WTC11 (cell line): ENCODE results near the gene ARHGAP19. TPM values are rescaled to one million over a fixed set of nuclear protein-coding genes. Genes with fewer than 3 reads are reported as not detected.

Source experiments
- ATAC-seq: fragments of 200-7000 bp; cut with Tn5 transposase; 2 replicates; pipeline ENCODE4 v1.10.0; 2021; ENCODE audit warnings: mild to moderate bottlenecking, moderate library complexity
- CTCF ChIA-PET: fragments of 300-600 bp; sonication (Branson Sonifier 250); formaldehyde crosslinking; loops from one replicate; lab custom pipeline; 2021; ENCODE audit warnings: antibody characterized with exemption; lab: Charles Lee
- POLR2A ChIA-PET: fragments of 350-600 bp; sonication (Branson Sonifier 250); formaldehyde crosslinking; loops from one replicate; lab custom pipeline; 2021; ENCODE audit warnings: antibody characterized with exemption; lab: Charles Lee
- DNase-seq: peaks from one replicate; pipeline ENCODE4 v3.0.0; 2021; ENCODE audit warnings: low spot score
- H3K27ac Mint-ChIP-seq: 2 replicates; pipeline ENCODE4 v1.8.0; 2021; ENCODE audit warnings: mixed read lengths
- H3K27me3 Mint-ChIP-seq: 2 replicates; pipeline ENCODE4 v1.8.0; 2021; ENCODE audit warnings: low read depth, mild to moderate bottlenecking, moderate library complexity, mixed read lengths
- H3K36me3 Mint-ChIP-seq: 2 replicates; pipeline ENCODE4 v1.8.0; 2021; ENCODE audit warnings: mixed read lengths
- H3K4me1 Mint-ChIP-seq: 2 replicates; pipeline ENCODE4 v1.8.0; 2022; ENCODE audit warnings: mixed read lengths
- H3K4me3 Mint-ChIP-seq: 2 replicates; pipeline ENCODE4 v1.8.0; 2021; ENCODE audit warnings: mild to moderate bottlenecking, moderate library complexity, mixed read lengths
- H3K9me3 Mint-ChIP-seq: 2 replicates; pipeline ENCODE4 v1.8.0; 2021; ENCODE audit warnings: mixed read lengths
- ESRRA ChIP-seq: sonication (generic); formaldehyde crosslinking; IDR thresholded peaks from 2 replicates; pipeline ENCODE4 v1.8.1; 2022; ENCODE audit warnings: mild to moderate bottlenecking, missing genetic modification reagents, borderline replicate concordance
- ETV6 ChIP-seq: sonication (generic); formaldehyde crosslinking; IDR thresholded peaks from 2 replicates; pipeline ENCODE4 v1.8.1; 2022; ENCODE audit warnings: mild to moderate bottlenecking, missing genetic modification reagents
- FOXP1 ChIP-seq: sonication (generic); formaldehyde crosslinking; IDR thresholded peaks from 2 replicates; pipeline ENCODE4 v1.8.0; 2022; ENCODE audit warnings: missing genetic modification reagents, mild to moderate bottlenecking, moderate library complexity, borderline replicate concordance
- JAZF1 ChIP-seq: fragments of 250-450 bp; sonication (Bioruptor Pico); IDR thresholded peaks from 2 replicates; pipeline ENCODE4 v1.9.0; 2021; ENCODE audit warnings: moderate library complexity, mild to moderate bottlenecking, inconsistent platforms
- MYBL2 ChIP-seq: sonication (generic); formaldehyde crosslinking; IDR thresholded peaks from 2 replicates; pipeline ENCODE4 v1.8.1; 2023; ENCODE audit warnings: mild to moderate bottlenecking, moderate library complexity, missing genetic modification reagents
- RELA ChIP-seq: sonication (generic); formaldehyde crosslinking; IDR thresholded peaks from 2 replicates; pipeline ENCODE4 v1.8.1; 2022; ENCODE audit warnings: missing genetic modification reagents, mild to moderate bottlenecking, borderline replicate concordance
- TEAD1 ChIP-seq: sonication (generic); formaldehyde crosslinking; IDR thresholded peaks from 2 replicates; pipeline ENCODE4 v1.8.0; 2022; ENCODE audit warnings: mild to moderate bottlenecking, missing genetic modification reagents
- TEAD4 ChIP-seq: sonication (generic); formaldehyde crosslinking; IDR thresholded peaks from 2 replicates; pipeline ENCODE4 v1.8.0; 2022; ENCODE audit warnings: mild to moderate bottlenecking, missing genetic modification reagents
- TP53 ChIP-seq: sonication (generic); formaldehyde crosslinking; IDR thresholded peaks from 2 replicates; pipeline ENCODE4 v1.8.1; 2023; ENCODE audit warnings: mild to moderate bottlenecking, missing genetic modification reagents
- ZNF138 ChIP-seq: sonication (generic); formaldehyde crosslinking; conservative IDR thresholded peaks from 2 replicates; pipeline ENCODE4 v1.8.1; 2022; ENCODE audit warnings: mild to moderate bottlenecking, moderate library complexity, missing genetic modification reagents
- ZNF232 ChIP-seq: sonication (generic); formaldehyde crosslinking; IDR thresholded peaks from 2 replicates; pipeline ENCODE4 v1.8.0; 2022; ENCODE audit warnings: mild to moderate bottlenecking, missing genetic modification reagents
- ZNF423 ChIP-seq: fragments of 250-450 bp; sonication (Bioruptor Pico); IDR thresholded peaks from 2 replicates; pipeline ENCODE4 v2.1.2; 2022; ENCODE audit warnings: mild to moderate bottlenecking, moderate library complexity
- ZNF671 ChIP-seq: fragments of 250-450 bp; sonication (Bioruptor Pico); IDR thresholded peaks from 2 replicates; pipeline ENCODE4 v1.8.0; 2021; ENCODE audit warnings: mild to moderate bottlenecking
- total RNA-seq: library from RNA; stranded (reverse); gene quantifications from 3 replicates; pipeline ENCODE4 v1.2.3, GENCODE V29; 2021
- TF ChIP-seq, protein P1 (sequence below): fragments of 250-450 bp; sonication (Bioruptor Pico); IDR thresholded peaks from 2 replicates; pipeline ENCODE4 v1.9.0; 2021; ENCODE audit warnings: mild to moderate bottlenecking
- TF ChIP-seq, protein P2 (sequence below): fragments of 200-600 bp; IDR thresholded peaks from 2 replicates; pipeline ENCODE4 v1.8.0; 2022; ENCODE audit warnings: antibody characterized with exemption
- TF ChIP-seq, protein P3 (sequence below): sonication (generic); formaldehyde crosslinking; IDR thresholded peaks from 2 replicates; pipeline ENCODE4 v1.8.1; 2022; ENCODE audit warnings: missing genetic modification reagents, borderline replicate concordance
- TF ChIP-seq, protein P4 (sequence below): sonication (generic); formaldehyde crosslinking; IDR thresholded peaks from 2 replicates; pipeline ENCODE4 v1.8.0; 2022; ENCODE audit warnings: mild to moderate bottlenecking, missing genetic modification reagents
- TF ChIP-seq, protein P5 (sequence below): sonication (generic); formaldehyde crosslinking; IDR thresholded peaks from 2 replicates; pipeline ENCODE4 v1.8.1; 2023; ENCODE audit warnings: mild to moderate bottlenecking, missing genetic modification reagents, moderate library complexity

Gene ARHGAP19
- total RNA-seq, 1 experiment from 2014 or later, result 42.2 TPM

DNA sequence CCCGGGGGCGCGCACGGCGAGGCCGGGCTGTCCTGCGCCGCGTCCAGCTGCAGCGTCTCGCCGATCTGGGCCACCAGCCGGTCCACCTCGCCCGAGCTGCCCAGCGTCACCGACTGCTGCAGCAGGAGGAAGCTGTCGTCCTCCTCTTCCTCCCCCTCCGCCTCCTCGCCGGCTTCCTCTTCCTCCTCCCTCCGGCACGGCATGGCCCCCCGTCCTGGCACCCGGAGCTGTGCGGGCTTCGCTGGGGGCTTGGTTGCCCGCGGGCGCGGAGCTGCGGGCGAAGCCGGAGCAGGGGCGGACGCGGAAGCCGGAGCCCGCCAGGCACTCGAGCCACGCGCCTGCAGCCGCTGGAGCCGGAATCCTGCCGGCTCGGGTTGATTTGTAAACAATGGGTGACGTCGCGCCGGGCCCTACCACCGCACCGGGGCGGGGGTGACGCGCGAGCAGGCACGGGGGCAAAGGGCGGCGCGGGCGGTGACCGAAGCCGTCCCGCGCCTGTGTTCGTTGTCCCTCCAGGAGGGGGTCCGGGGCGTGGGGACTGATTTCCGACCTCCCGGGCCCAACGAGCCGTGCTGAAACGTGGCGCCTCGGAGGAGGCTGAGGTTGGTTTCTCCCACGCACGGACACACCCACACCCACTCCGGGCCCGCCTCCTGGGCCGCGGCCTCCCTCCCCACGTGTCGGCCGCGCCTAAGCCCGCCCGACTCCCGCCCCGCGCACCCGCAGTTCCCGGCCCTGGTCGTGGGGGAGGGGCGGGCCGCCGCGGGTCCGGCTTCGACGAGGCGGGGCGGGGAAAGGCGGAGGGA, 42.1 kb upstream of the ARHGAP19 start, which contains the start of gene FRAT2 (continued):
- TF ChIP-seq, protein P1, sequence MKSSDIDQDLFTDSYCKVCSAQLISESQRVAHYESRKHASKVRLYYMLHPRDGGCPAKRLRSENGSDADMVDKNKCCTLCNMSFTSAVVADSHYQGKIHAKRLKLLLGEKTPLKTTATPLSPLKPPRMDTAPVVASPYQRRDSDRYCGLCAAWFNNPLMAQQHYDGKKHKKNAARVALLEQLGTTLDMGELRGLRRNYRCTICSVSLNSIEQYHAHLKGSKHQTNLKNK, result no peak
- TF ChIP-seq, protein P2, sequence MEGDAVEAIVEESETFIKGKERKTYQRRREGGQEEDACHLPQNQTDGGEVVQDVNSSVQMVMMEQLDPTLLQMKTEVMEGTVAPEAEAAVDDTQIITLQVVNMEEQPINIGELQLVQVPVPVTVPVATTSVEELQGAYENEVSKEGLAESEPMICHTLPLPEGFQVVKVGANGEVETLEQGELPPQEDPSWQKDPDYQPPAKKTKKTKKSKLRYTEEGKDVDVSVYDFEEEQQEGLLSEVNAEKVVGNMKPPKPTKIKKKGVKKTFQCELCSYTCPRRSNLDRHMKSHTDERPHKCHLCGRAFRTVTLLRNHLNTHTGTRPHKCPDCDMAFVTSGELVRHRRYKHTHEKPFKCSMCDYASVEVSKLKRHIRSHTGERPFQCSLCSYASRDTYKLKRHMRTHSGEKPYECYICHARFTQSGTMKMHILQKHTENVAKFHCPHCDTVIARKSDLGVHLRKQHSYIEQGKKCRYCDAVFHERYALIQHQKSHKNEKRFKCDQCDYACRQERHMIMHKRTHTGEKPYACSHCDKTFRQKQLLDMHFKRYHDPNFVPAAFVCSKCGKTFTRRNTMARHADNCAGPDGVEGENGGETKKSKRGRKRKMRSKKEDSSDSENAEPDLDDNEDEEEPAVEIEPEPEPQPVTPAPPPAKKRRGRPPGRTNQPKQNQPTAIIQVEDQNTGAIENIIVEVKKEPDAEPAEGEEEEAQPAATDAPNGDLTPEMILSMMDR, result no peak
- TF ChIP-seq ESRRA (CRISPR knock-in tag), result peak; percentile 79; the same call in 1 of the 2 replicates
- TF ChIP-seq TEAD4, result no peak
- no peak for TF ChIP-seq JAZF1 (CRISPR knock-in tag)
- no peak for TF ChIP-seq ZNF423
- TF ChIP-seq ZNF671 (CRISPR knock-in tag), result no peak
- TF ChIP-seq MYBL2 (CRISPR knock-in tag), result peak; percentile 76; the same call in 1 of the 2 replicates
- peak; percentile 13; the same call in 1 of the 2 replicates for TF ChIP-seq TP53 (CRISPR knock-in tag)
- 0 out of 2 replicates have a peak, but pooled peaks have one; percentile 41 for TF ChIP-seq ZNF138 (CRISPR knock-in tag)
- peak; percentile 31; the same call in 1 of the 2 replicates for TF ChIP-seq ETV6
- no peak for TF ChIP-seq TEAD1 (CRISPR knock-in tag)
- TF ChIP-seq, protein P3, sequence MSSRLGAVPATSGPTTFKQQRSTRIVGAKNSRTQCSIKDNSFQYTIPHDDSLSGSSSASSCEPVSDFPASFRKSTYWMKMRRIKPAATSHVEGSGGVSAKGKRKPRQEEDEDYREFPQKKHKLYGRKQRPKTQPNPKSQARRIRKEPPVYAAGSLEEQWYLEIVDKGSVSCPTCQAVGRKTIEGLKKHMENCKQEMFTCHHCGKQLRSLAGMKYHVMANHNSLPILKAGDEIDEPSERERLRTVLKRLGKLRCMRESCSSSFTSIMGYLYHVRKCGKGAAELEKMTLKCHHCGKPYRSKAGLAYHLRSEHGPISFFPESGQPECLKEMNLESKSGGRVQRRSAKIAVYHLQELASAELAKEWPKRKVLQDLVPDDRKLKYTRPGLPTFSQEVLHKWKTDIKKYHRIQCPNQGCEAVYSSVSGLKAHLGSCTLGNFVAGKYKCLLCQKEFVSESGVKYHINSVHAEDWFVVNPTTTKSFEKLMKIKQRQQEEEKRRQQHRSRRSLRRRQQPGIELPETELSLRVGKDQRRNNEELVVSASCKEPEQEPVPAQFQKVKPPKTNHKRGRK, result no peak
- no peak for TF ChIP-seq RELA (CRISPR knock-in tag)
- TF ChIP-seq, all 79 proteins: peak for 26

DNA sequence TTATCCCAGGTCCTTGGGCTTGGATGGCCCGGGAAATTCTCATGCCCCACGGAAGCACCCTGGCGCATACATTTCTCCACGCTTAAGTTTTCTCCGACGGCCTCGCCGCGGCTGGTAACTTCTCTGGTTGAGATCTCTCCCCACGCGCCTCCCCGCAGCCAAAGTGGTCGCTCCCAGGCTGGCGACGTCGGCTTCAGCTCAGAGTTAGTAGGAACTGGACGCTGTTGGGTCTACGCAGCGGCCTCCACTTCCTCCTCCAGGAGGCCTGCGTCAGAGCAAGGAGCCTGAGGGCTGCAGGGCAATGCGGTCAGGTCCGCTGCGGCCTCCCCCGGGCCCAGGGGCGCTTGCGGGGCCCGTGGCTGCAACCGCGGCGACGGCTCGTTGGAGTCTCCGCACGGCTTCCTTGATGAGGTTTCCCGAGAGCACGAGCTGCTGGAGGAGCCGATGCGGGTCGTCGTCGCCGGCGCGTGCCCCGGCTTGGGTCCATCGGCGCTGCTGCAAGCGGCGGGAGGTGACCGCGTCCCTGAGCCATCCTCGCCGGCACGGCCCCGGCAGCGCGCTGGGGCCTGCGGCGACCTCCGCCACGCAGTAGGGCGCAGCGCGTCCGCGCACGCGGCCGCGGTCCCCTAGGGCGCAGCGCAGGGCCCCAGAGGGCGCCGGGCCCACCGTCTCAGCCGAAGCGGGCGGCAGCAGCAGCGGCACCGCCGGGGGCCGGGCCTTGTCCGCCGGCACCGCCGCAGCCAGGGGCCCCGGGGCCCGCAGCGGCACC, 41.3 kb upstream of the ARHGAP19 start:
- ChIA-PET POLR2A (interaction anchor here (0.6 to 5.9 kb wide), 4 partner anchors 12 to 627 kb away, joined by 3 to 46 read pairs (median 12); partner anchors contain the start of genes ARHGAP19 and FRAT1), CTCF (interaction anchor here (0.6 to 3.5 kb wide), 17 partner anchors 12 to 296 kb away, joined by 3 to 31 read pairs (median 4); partner anchors contain the start of genes FRAT1 and RRP12)
- H3K4me1 Mint-ChIP-seq, result peaks cover 60% of the 10 kb centered on the region
- H3K9me3 Mint-ChIP-seq, result no peaks in the 10 kb centered on the region
- peak; percentile 21; the same call in 1 of the 2 replicates for TF ChIP-seq TEAD4
- TF ChIP-seq, protein P4, sequence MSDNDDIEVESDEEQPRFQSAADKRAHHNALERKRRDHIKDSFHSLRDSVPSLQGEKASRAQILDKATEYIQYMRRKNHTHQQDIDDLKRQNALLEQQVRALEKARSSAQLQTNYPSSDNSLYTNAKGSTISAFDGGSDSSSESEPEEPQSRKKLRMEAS (CRISPR knock-in tag), result peak; percentile 55; the same call in 1 of the 2 replicates
- TF ChIP-seq FOXP1 (CRISPR knock-in tag), result 0 out of 2 replicates have a peak, but pooled peaks have one; percentile 36
- TF ChIP-seq, protein P5, sequence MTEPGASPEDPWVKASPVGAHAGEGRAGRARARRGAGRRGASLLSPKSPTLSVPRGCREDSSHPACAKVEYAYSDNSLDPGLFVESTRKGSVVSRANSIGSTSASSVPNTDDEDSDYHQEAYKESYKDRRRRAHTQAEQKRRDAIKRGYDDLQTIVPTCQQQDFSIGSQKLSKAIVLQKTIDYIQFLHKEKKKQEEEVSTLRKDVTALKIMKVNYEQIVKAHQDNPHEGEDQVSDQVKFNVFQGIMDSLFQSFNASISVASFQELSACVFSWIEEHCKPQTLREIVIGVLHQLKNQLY, result no peak
- 0 out of 2 replicates have a peak, but pooled peaks have one; percentile 25 for TF ChIP-seq ZNF232 (CRISPR knock-in tag)
- H3K27ac Mint-ChIP-seq, result peak overlapping the region; percentile 97
- DNase-seq (peak; percentile 36), ATAC-seq (no peak)
- no peaks in the 10 kb centered on the region for H3K27me3 Mint-ChIP-seq
- H3K4me3 Mint-ChIP-seq, result peak overlapping the region; percentile 86
- H3K36me3 Mint-ChIP-seq, result peaks cover 10% of the 10 kb centered on the region
